Naive thymus-derived CD4-positive, alpha-beta T cell (primary cell): ENCODE results near the gene GLT1D1. TPM values are rescaled to one million over a fixed set of nuclear protein-coding genes. Genes with fewer than 3 reads are reported as not detected.

ENCODE experiments used
- ATAC-seq: fragments of 150-1000 bp; cut with Tn5 transposase; 2 replicates; pipeline ENCODE4 v1.10.0; 2021; ENCODE audit warnings: mild to moderate bottlenecking, moderate library complexity
- CTCF ChIA-PET: fragments of 350-600 bp; sonication (Branson Sonifier 250); formaldehyde crosslinking; loops from one replicate; lab custom pipeline; 2021; ENCODE audit warnings: antibody characterized with exemption; lab: Charles Lee
- POLR2A ChIA-PET: fragments of 350-600 bp; sonication (Branson Sonifier 250); formaldehyde crosslinking; loops from one replicate; lab custom pipeline; 2021; ENCODE audit warnings: antibody characterized with exemption, inconsistent platforms; lab: Charles Lee
- DNase-seq, 9 donors: peaks; one replicate each; pipeline versions ENCODE4 v3.0.0 to v3.0.0-alpha.2; 2020 to 2022; ENCODE audit warnings: mixed read lengths in 1 of 9
- H3K27ac ChIP-seq: one replicate; pipeline ENCODE4 v1.7.0; 2013; ENCODE audit warnings: mild to moderate bottlenecking, low read depth, low read length, moderate library complexity
- H3K27me3 ChIP-seq, 2 donors: one replicate each; pipeline ENCODE4 v1.7.0; 2013; ENCODE audit warnings: low read length in 2 of 2, mild to moderate bottlenecking in 2 of 2, moderate library complexity in 2 of 2; ENCODE audit not compliant: control insufficient read depth in 2 of 2, insufficient read depth in 2 of 2
- H3K36me3 ChIP-seq, 3 experiments: 1 replicate in 2 of 3; 2 replicates in 1 of 3; pipeline ENCODE4 v1.7.0; 2013; ENCODE audit warnings: low read length in 3 of 3, mild to moderate bottlenecking in 3 of 3, moderate library complexity in 1 of 3; ENCODE audit not compliant: insufficient read depth in 3 of 3, control insufficient read depth in 2 of 3
- H3K4me1 ChIP-seq, 2 donors: one replicate each; pipeline ENCODE4 v1.7.0; 2013; ENCODE audit warnings: low read length in 2 of 2, mild to moderate bottlenecking in 2 of 2, moderate library complexity in 1 of 2; ENCODE audit not compliant: control insufficient read depth in 2 of 2, insufficient read depth in 2 of 2
- H3K4me3 ChIP-seq: 2 replicates; pipeline ENCODE4 v1.7.0; 2013; ENCODE audit warnings: mild to moderate bottlenecking, low read length
- H3K9me3 ChIP-seq, 3 experiments: 1 replicate in 2 of 3; 2 replicates in 1 of 3; pipeline ENCODE4 v1.7.0; 2013; ENCODE audit warnings: low read length in 3 of 3; ENCODE audit not compliant: control insufficient read depth in 2 of 3
- H3K27ac Mint-ChIP-seq, 9 donors: one replicate each; pipeline ENCODE4 v1.8.0; 2020 to 2022; ENCODE audit warnings: mixed read lengths in 9 of 9, mild to moderate bottlenecking in 8 of 9, moderate library complexity in 5 of 9, inconsistent platforms in 2 of 9
- H3K27me3 Mint-ChIP-seq, 5 donors: one replicate each; pipeline ENCODE4 v1.8.0; 2021 to 2022; ENCODE audit warnings: mixed read lengths in 5 of 5, mild to moderate bottlenecking in 1 of 5
- H3K36me3 Mint-ChIP-seq, 5 donors: one replicate each; pipeline ENCODE4 v1.8.0; 2020 to 2022; ENCODE audit warnings: mixed read lengths in 5 of 5, mild to moderate bottlenecking in 3 of 5, inconsistent platforms in 1 of 5
- H3K4me1 Mint-ChIP-seq, 7 donors: one replicate each; pipeline ENCODE4 v1.8.0; 2020 to 2022; ENCODE audit warnings: mixed read lengths in 7 of 7, mild to moderate bottlenecking in 3 of 7, inconsistent platforms in 1 of 7
- H3K4me3 Mint-ChIP-seq, 10 donors: one replicate each; pipeline ENCODE4 v1.8.0; 2020 to 2022; ENCODE audit warnings: mild to moderate bottlenecking in 10 of 10, mixed read lengths in 10 of 10, moderate library complexity in 6 of 10, inconsistent platforms in 2 of 10
- H3K9me3 Mint-ChIP-seq, 11 donors: one replicate each; pipeline ENCODE4 v1.8.0; 2020 to 2022; ENCODE audit warnings: mixed read lengths in 11 of 11, mild to moderate bottlenecking in 4 of 11, inconsistent platforms in 1 of 11, moderate library complexity in 1 of 11
- intact Hi-C, 2 donors: fragments of 100-400 bp; cut with micrococcal nuclease; formaldehyde crosslinking; loops; one replicate each; pipeline ENCODE4 v1.15.1; 2023
- polyA plus RNA-seq, 2 donors: library from polyadenylated mRNA; unstranded; fragments of 300-500 nt; fragmentation: Illumina TruSeq; gene quantifications; one replicate each; pipeline ENCODE4 v1.2.3, GENCODE V29; 2021
- total RNA-seq, 6 experiments: library from RNA in 5 of 6; stranded (reverse) in 5 of 6; gene quantifications; 1 replicate in 5 of 6; 2 replicates in 1 of 6; pipeline ENCODE4 v1.2.3 and lab custom pipeline; 2021 to 2026

Gene GLT1D1
- total and polyA plus RNA-seq, 7 experiments from 2014 or later, result 0.11 to 16.9 (median 1.1) TPM; not detected in 3

- intact Hi-C loops, result no loop called here
- H3K27me3 ChIP-seq, result no peaks in the 10 kb centered on the region
- Mint-ChIP-seq H3K36me3 (peaks cover 0 to 5% (median 0%) of the 10 kb centered on the region in 5 donors), H3K27me3 (peaks cover 0 to 13% (median 6%) of the 10 kb centered on the region in 5 donors), H3K4me1 (peaks cover 0 to 4% (median 0%) of the 10 kb centered on the region in 7 donors), H3K4me3 (no peak overlapping the region), H3K27ac (no peak overlapping the region), H3K9me3 (peaks cover 0 to 23% (median 12%) of the 10 kb centered on the region in 11 donors)
- POLR2A ChIA-PET, result no interaction called here
- no peak overlapping the region for H3K27ac ChIP-seq
- H3K36me3 ChIP-seq, result no peaks in the 10 kb centered on the region
- no peak overlapping the region for H3K4me3 ChIP-seq
- ATAC-seq (no peak), DNase-seq (no peak)
- H3K9me3 ChIP-seq, result peaks cover 0 to 15% (median 0%) of the 10 kb centered on the region in 3 experiments
- CTCF ChIA-PET, result no interaction called here
- H3K4me1 ChIP-seq, result no peaks in the 10 kb centered on the region
These were observed 19.0 kb downstream of the GLT1D1 start for GRCh38 chr12:128872303-128872702.

GRCh38 chr12:128876559-128876958 lies 23.3 kb downstream of the GLT1D1 start:
- ChIA-PET CTCF (no interaction called here), POLR2A (no interaction called here)
- Histone ChIP-seq H3K27ac (no peak overlapping the region), H3K36me3 (no peaks in the 10 kb centered on the region), H3K4me1 (no peaks in the 10 kb centered on the region), H3K9me3 (peaks cover 0 to 21% (median 0%) of the 10 kb centered on the region in 3 experiments), H3K27me3 (no peaks in the 10 kb centered on the region), H3K4me3 (no peak overlapping the region)
- Mint-ChIP-seq H3K27me3 (peaks cover 0 to 18% (median 6%) of the 10 kb centered on the region in 5 donors), H3K4me3 (no peak overlapping the region), H3K27ac (no peak overlapping the region), H3K9me3 (peaks cover 0 to 39% (median 21%) of the 10 kb centered on the region in 11 donors), H3K4me1 (peaks cover 0 to 2% (median 0%) of the 10 kb centered on the region in 7 donors), H3K36me3 (peaks cover 0 to 9% (median 0%) of the 10 kb centered on the region in 5 donors)
- DNase-seq, result no peak
- ATAC-seq, result no peak
- intact Hi-C loops, result no loop called here

- Histone ChIP-seq H3K4me1 (no peaks in the 10 kb centered on the region), H3K9me3 (peaks cover 0 to 20% (median 0%) of the 10 kb centered on the region in 3 experiments), H3K27ac (no peak overlapping the region), H3K27me3 (no peaks in the 10 kb centered on the region), H3K36me3 (no peaks in the 10 kb centered on the region), H3K4me3 (no peak overlapping the region)
- CTCF ChIA-PET, result no interaction called here
- H3K27me3 Mint-ChIP-seq, result peaks cover 0 to 12% (median 0%) of the 10 kb centered on the region in 5 donors
- no peak overlapping the region for H3K27ac Mint-ChIP-seq
- intact Hi-C loops, result no loop called here
- no peak overlapping the region for H3K4me3 Mint-ChIP-seq
- no peaks in the 10 kb centered on the region for H3K4me1 Mint-ChIP-seq
- ATAC-seq (no peak), DNase-seq (no peak)
- H3K36me3 Mint-ChIP-seq, result peaks cover 0 to 7% (median 0%) of the 10 kb centered on the region in 5 donors
- H3K9me3 Mint-ChIP-seq, result peaks cover 0 to 30% (median 20%) of the 10 kb centered on the region in 11 donors
- POLR2A ChIA-PET, result no interaction called here
These were observed 26.9 kb downstream of the GLT1D1 start for GRCh38 chr12:128879898-128880764.

GRCh38 chr12:128891856-128892255 lies 38.6 kb downstream of the GLT1D1 start:
- ATAC-seq (no peak), DNase-seq (no peak)
- POLR2A ChIA-PET, result no interaction called here
- Histone ChIP-seq H3K4me3 (no peak overlapping the region), H3K4me1 (no peaks in the 10 kb centered on the region), H3K27ac (no peak overlapping the region), H3K36me3 (no peaks in the 10 kb centered on the region), H3K27me3 (no peaks in the 10 kb centered on the region), H3K9me3 (no peaks in the 10 kb centered on the region)
- Mint-ChIP-seq H3K4me1 (no peaks in the 10 kb centered on the region), H3K27ac (no peak overlapping the region), H3K4me3 (no peak overlapping the region), H3K36me3 (no peaks in the 10 kb centered on the region), H3K9me3 (peaks cover 0 to 4% (median 0%) of the 10 kb centered on the region in 11 donors), H3K27me3 (no peaks in the 10 kb centered on the region)
- CTCF ChIA-PET, result no interaction called here
- intact Hi-C loops, result no loop called here

- intact Hi-C loops, result no loop called here
- no peak for ATAC-seq
These were observed 50.0 kb downstream of the GLT1D1 start for GRCh38 chr12:128903236-128903635.

GRCh38 chr12:128905003-128905544 lies 51.8 kb downstream of the GLT1D1 start:
- H3K9me3 Mint-ChIP-seq, result peaks cover 0 to 3% (median 0%) of the 10 kb centered on the region in 11 donors
- Histone ChIP-seq H3K4me1 (no peaks in the 10 kb centered on the region), H3K9me3 (no peaks in the 10 kb centered on the region), H3K4me3 (no peak overlapping the region), H3K36me3 (no peaks in the 10 kb centered on the region), H3K27ac (no peak overlapping the region), H3K27me3 (no peaks in the 10 kb centered on the region)
- H3K4me1 Mint-ChIP-seq, result peaks cover 0 to 1% (median 0%) of the 10 kb centered on the region in 7 donors
- no peak overlapping the region for H3K27ac Mint-ChIP-seq
- no peaks in the 10 kb centered on the region for H3K27me3 Mint-ChIP-seq
- no peak overlapping the region for H3K4me3 Mint-ChIP-seq
- DNase-seq (no peak), ATAC-seq (no peak)
- H3K36me3 Mint-ChIP-seq, result no peaks in the 10 kb centered on the region
- ChIA-PET CTCF (no interaction called here), POLR2A (no interaction called here)
- intact Hi-C loops, result no loop called here

More at GRCh38 chr12:128903236-128903635, 50.0 kb downstream of the GLT1D1 start:
- Mint-ChIP-seq H3K36me3 (no peaks in the 10 kb centered on the region), H3K27ac (no peak overlapping the region), H3K9me3 (peaks cover 0 to 3% (median 0%) of the 10 kb centered on the region in 11 donors), H3K4me3 (no peak overlapping the region), H3K4me1 (peaks cover 0 to 1% (median 0%) of the 10 kb centered on the region in 7 donors), H3K27me3 (peaks cover 0 to 9% (median under 1%) of the 10 kb centered on the region in 5 donors)
- ChIA-PET CTCF (no interaction called here), POLR2A (no interaction called here)
- no peak overlapping the region for H3K27ac ChIP-seq
- no peak overlapping the region for H3K4me3 ChIP-seq
- no peaks in the 10 kb centered on the region for H3K9me3 ChIP-seq
- H3K4me1 ChIP-seq, result no peaks in the 10 kb centered on the region
- no peaks in the 10 kb centered on the region for H3K27me3 ChIP-seq
- DNase-seq, result no peak
- H3K36me3 ChIP-seq, result no peaks in the 10 kb centered on the region
